Sigmoid colon (tissue), 4 donors: Measurements from ENCODE around the gene PATE3.

Experiments used
- CTCF ChIP-seq, 4 experiments: fragments of 450-650 bp in 3 of 4; fragments of 200-600 bp in 1 of 4; IDR thresholded peaks; one replicate each; pipeline ENCODE4 v1.5.1; 2016 to 2019; ENCODE audit warnings: antibody characterized with exemption in 4 of 4, mild to moderate bottlenecking in 3 of 4, moderate library complexity in 2 of 4
- EP300 ChIP-seq, 4 donors: sonication (generic); formaldehyde crosslinking; IDR thresholded peaks; one replicate each; pipeline ENCODE4 v1.6.1; 2017; ENCODE audit warnings: antibody characterized with exemption in 4 of 4
- POLR2A ChIP-seq, 2 donors: fragments of 450-650 bp; IDR thresholded peaks; one replicate each; pipeline ENCODE4 v1.6.1; 2016; ENCODE audit warnings: antibody characterized with exemption in 2 of 2, mild to moderate bottlenecking in 2 of 2, moderate library complexity in 2 of 2
- POLR2AphosphoS5 ChIP-seq, 4 donors: sonication (generic); formaldehyde crosslinking; IDR thresholded peaks; one replicate each; pipeline ENCODE4 v1.6.1; 2017; ENCODE audit warnings: antibody characterized with exemption in 4 of 4

- TF ChIP-seq POLR2AphosphoS5 (IDR thresholded peaks at IDR 0.05) (no peak), CTCF (IDR thresholded peaks at IDR 0.05) (no peak), POLR2A (IDR thresholded peaks at IDR 0.05) (no peak), EP300 (IDR thresholded peaks at IDR 0.05) (no peak)
Observed at GRCh38 chr11:125773516-125773915, 14.4 kb upstream of the PATE3 start.
